Left ventricle myocardium inferior (tissue), 1 donor: ENCODE data around the gene DEFB119. TPM values are rescaled to one million over a fixed set of nuclear protein-coding genes. Genes with fewer than 3 reads are reported as not detected.
"Not testable (repeated sequence)": the region's sequence is repeated elsewhere in the genome, so short reads cannot be mapped to it uniquely, and the experiment has no call there.

ENCODE experiments used
- DNase-seq: peaks from one replicate; pipeline ENCODE4 v3.0.0-alpha.2; 2020
- H3K27ac ChIP-seq: fragments of 200-600 bp; replicated peaks from 2 replicates; pipeline ENCODE4 v1.8.0; 2021
- H3K27me3 ChIP-seq: fragments of 200-600 bp; 2 replicates; pipeline ENCODE4 v1.8.0; 2021; ENCODE audit warnings: low read depth
- H3K36me3 ChIP-seq: fragments of 200-600 bp; 2 replicates; pipeline ENCODE4 v1.8.0; 2021
- H3K4me1 ChIP-seq: fragments of 200-600 bp; 2 replicates; pipeline ENCODE4 v1.8.0; 2021
- H3K4me3 ChIP-seq: fragments of 200-600 bp; 2 replicates; pipeline ENCODE4 v1.8.0; 2021; ENCODE audit warnings: mild to moderate bottlenecking, moderate library complexity
- H3K9me3 ChIP-seq: fragments of 200-600 bp; replicated peaks from 2 replicates; pipeline ENCODE4 v1.8.0; 2021
- CTCF ChIP-seq: fragments of 200-600 bp; IDR thresholded peaks from 2 replicates; pipeline ENCODE4 v1.8.0; 2021; ENCODE audit warnings: antibody characterized with exemption, mild to moderate bottlenecking, borderline replicate concordance
- intact Hi-C: fragments of 100-400 bp; cut with micrococcal nuclease; formaldehyde crosslinking; loops from one replicate; pipeline ENCODE4 v1.11.0; 2022
- total RNA-seq: library from RNA; stranded (reverse); fragmentation: NEBNext Ultra II Directional; extraction: Animal tissue kit (Norgen Biotek cat#: 25700); gene quantifications from one replicate; pipeline ENCODE4 v1.2.1, GENCODE V29; 2021
- donor health status: DM: no; HTN: yes; CAD: no; lungs with severe emphysema.

DEFB119 gene
- total RNA-seq, 1 donor from 2014 or later: not detected

- no peak for TF ChIP-seq CTCF
- Histone ChIP-seq H3K27me3 (peaks cover 25% of the 10 kb centered on the region), H3K9me3 (no peaks in the 10 kb centered on the region), H3K36me3 (no peaks in the 10 kb centered on the region), H3K4me3 (no peak overlapping the region), H3K4me1 (no peaks in the 10 kb centered on the region), H3K27ac (no peak overlapping the region)
- DNase-seq: no peak
- intact Hi-C loops: no loop called here
Measured at GRCh38 chr20:31394900-31395299, 4.5 kb upstream of the DEFB119 start.

GRCh38 chr20:31392836-31393235 is 2.4 kb upstream of the DEFB119 start:
- DNase-seq: no peak
- no peak overlapping the region for H3K4me3 ChIP-seq
- H3K36me3 ChIP-seq: no peaks in the 10 kb centered on the region
- no peak for TF ChIP-seq CTCF
- no peaks in the 10 kb centered on the region for H3K4me1 ChIP-seq
- H3K27ac ChIP-seq: no peak overlapping the region
- intact Hi-C loops: no loop called here
- peaks cover 34% of the 10 kb centered on the region for H3K27me3 ChIP-seq
- no peaks in the 10 kb centered on the region for H3K9me3 ChIP-seq

GRCh38 chr20:31374346-31374745 is 16.0 kb downstream of the DEFB119 start:
- DNase-seq: no peak
- Histone ChIP-seq H3K4me1 (no peaks in the 10 kb centered on the region), H3K4me3 (no peak overlapping the region), H3K9me3 (peaks cover 22% of the 10 kb centered on the region), H3K36me3 (no peaks in the 10 kb centered on the region), H3K27me3 (peaks cover 12% of the 10 kb centered on the region), H3K27ac (no peak overlapping the region)
- intact Hi-C loops: no loop called here
- no peak for TF ChIP-seq CTCF

- no peak within 1 kb of the TSS for H3K4me3 ChIP-seq
- TF ChIP-seq CTCF: no peak
- peaks cover 19% of the 10 kb centered on the region for H3K9me3 ChIP-seq
- intact Hi-C loops: no loop called here
- no peak within 1 kb of the TSS for H3K27ac ChIP-seq
- no peak for DNase-seq
- peaks cover 12% of the 10 kb centered on the region for H3K27me3 ChIP-seq
- no peaks in the 10 kb centered on the region for H3K36me3 ChIP-seq
- no peaks in the 10 kb centered on the region for H3K4me1 ChIP-seq
Measured at GRCh38 chr20:31368301-31368700, 22.1 kb downstream of the DEFB119 start, which contains the start of gene DEFB118. Gene DEFB118, plus strand, starts transcription at chr20:31368601. Its CDS starts 50 bp downstream, at chr20:31368651.

- H3K4me3 ChIP-seq, DNase-seq, intact Hi-C loops, H3K27ac ChIP-seq, H3K36me3 ChIP-seq, H3K4me1 ChIP-seq: not testable (repeated sequence)
- H3K27me3 ChIP-seq: peaks cover 12% of the 10 kb centered on the region
- peaks cover 14% of the 10 kb centered on the region for H3K9me3 ChIP-seq
Measured at GRCh38 chr20:31364272-31364671, 26.1 kb downstream of the DEFB119 start.

- TF ChIP-seq CTCF: no peak
- peaks cover 12% of the 10 kb centered on the region for H3K27me3 ChIP-seq
- DNase-seq: no peak
- intact Hi-C loops: no loop called here
- no peak overlapping the region for H3K4me3 ChIP-seq
- no peaks in the 10 kb centered on the region for H3K4me1 ChIP-seq
- H3K27ac ChIP-seq: no peak overlapping the region
- H3K9me3 ChIP-seq: peaks cover 14% of the 10 kb centered on the region
- no peaks in the 10 kb centered on the region for H3K36me3 ChIP-seq
Measured at GRCh38 chr20:31363295-31363694, 27.1 kb downstream of the DEFB119 start.
